HG03280 (cell line): ENCODE measurements around the gene CLMP.
A peak's percentile ranks its signal among the peaks of the same experiment; 100 is the strongest.
"Not testable (repeated sequence)": the region's sequence is repeated elsewhere in the genome, so short reads cannot be mapped to it uniquely, and the experiment has no call there.

Source experiments
- ATAC-seq: cut with Tn5 transposase; IDR thresholded peaks from one replicate; pipeline ENCODE4 v1.9.1; 2021; ENCODE audit warnings: mild to moderate bottlenecking, moderate library complexity; ENCODE audit not compliant: unreplicated experiment

Gene CLMP

DNA sequence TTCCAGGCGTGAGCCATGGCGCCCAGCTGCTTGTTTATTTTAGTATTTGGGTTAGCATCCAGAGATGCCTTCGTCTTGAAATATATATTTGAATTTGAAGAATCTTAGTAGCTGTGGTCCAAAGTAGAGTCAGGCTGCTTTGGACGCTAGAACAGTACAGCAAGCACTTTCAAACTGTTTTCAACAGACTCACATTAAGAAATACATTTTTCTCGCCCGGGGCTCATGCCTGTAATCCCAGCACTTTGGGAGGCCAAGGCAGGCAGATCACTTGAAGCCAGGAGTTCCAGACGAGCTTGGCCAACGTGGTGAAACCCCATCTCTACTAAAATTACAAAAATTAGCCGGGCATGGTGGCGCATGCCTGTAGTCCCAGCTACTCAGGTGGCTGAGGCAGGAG, 106.2 kb downstream of the CLMP start:
- ATAC-seq = not testable (repeated sequence)

DNA sequence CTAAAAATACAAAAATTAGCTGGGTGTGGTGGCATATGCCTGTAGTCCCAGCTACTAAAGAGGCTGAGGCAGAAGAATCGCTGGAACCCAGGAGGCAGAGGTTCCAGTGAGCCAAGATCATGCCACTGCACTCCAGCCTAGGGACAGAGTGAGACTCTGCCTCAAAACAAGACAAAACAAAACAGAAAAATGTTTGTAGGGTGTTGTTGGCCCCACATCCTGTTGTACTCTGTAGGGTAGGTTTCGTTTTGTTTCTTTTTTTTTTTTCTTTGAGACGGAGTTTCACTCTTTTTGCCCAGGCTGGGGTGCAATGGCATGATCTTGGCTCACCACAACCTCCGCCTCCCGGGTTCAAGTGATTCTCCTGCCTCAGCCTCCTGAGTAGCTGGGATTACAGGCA, 107.4 kb downstream of the CLMP start:
- ATAC-seq = peak; percentile 95

DNA sequence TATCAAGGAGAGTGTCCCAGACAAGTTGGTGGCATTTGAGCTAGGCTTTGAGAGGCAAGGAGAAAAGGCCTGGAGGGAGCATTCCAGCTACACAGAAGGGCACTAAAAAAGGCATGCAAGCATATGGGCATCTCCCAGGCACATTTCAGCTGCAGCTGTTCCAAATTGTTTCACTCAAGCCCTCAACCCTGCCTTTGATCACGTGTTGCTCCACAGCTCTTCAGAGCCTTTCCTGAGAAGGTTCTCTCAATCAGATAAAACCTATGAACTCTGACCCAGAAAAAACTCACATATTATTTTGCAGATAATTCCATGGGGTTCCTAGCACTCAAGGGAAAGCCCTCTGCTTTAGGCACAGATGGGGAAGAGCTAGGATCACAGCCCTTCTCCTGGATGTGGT, 108.7 kb downstream of the CLMP start:
- no peak for ATAC-seq

DNA sequence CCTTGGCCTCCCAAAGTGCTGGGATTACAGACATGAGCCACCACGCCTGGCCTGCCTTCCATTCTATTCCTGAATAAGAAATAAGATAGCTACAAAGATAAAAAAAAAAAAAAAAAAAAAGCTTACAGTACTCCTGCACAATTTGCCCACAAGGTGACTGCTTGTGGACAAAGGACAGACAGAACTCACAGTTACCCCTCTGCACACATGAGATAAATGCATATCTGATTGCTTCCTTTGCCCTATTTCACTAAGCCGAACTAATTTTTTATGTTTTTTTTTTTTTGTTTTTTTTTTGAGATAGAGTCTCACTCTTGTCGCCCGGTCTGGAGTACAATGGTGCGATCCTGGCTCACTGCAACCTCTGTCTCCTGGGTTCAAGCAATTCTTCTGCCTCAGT, 109.6 kb downstream of the CLMP start:
- ATAC-seq = no peak

DNA sequence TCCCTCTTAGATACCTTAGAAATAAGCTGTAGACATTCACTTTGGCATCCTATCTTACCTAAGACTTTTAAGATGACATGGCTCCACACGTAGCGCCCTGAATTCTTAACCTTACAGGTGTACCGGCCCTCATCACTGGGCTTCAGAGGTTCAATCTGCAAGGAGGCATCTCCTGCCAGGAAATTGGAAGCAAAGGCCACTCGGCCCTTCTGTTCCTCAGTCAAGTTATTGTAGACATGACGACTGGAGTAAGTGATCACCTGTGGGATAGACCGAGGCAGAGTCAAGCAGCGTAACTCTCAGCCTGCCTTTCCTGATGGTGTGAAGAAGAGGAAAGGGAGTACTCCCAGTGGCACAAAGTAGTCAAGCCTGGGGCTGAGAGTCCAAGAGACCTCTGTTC, 110.6 kb downstream of the CLMP start:
- no peak for ATAC-seq

DNA sequence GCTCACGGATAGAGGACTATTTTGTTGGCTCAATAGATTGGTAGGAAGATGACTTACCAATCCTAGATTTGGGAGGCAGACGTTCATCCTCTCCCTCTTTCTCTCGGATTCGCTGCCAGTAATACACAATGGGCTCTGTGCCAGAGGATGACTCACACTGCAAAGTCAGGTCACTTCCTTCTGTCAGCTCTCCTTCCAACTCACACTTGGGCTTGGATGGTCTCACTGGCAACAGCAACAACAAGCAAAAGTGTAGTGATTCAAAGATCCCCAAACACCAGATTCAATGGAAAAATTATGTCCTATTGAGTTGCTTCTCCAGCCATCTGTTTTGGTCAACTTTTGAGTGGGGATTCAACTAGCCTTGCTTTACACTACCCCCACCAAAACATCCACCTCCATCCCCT, 111.4 kb downstream of the CLMP start:
- ATAC-seq = no peak

DNA sequence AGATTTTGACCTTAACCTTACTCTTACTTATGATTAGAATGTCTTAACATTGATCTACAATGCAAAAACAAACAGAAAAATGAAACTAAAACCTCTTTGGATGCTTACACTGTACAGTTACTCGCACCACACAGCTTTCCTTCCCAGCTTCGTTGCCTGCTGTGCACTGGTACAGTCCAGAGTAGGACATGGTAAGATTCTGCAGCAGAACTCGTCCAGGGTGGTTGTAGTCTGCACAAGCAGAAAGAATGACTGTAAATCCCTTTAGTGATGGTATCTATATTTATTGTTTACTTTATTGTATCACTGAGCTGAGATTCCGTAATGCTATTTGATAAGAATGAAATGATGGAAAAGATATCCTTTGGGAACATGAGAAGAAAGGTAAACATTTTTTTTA, 112.1 kb downstream of the CLMP start:
- ATAC-seq = no peak

DNA sequence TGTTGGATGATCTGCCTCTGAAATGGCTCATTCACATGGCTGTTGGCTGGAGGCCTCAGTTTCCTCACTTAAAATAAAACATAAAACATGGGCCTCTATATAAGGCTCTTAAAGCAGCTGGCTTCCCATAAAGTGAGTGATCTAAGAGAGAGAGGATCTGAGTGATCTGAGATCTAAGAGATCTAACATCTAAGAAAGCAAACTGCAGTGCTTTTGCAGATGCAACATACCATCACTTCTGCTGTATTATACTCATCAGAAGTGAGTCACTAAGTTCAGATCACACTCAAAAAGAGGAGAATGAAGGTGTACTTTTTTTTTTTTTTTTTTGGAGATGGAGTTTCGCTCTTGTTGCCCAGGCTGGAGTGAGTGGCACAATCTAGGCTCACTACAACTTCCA, 115.0 kb downstream of the CLMP start:
- ATAC-seq = no peak

DNA sequence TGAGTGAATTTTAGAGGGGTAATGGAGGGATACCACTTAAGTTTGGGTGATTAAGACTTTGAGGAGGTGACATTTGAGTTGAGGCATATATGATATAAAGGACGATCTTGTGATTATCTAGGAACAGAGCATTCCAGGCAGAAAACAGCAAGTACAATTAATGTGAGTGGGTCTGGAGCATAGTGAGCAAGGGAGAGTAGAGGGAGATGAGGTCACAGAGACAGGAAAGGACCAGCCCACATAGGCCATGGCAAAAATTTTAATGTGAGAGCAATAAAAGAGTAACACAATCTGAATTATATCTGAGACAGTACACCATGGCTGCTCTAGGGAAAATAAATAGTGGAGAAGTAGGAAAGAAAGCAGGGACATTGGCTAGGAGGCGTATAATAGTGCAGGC, 118.6 kb downstream of the CLMP start:
- ATAC-seq = no peak

DNA sequence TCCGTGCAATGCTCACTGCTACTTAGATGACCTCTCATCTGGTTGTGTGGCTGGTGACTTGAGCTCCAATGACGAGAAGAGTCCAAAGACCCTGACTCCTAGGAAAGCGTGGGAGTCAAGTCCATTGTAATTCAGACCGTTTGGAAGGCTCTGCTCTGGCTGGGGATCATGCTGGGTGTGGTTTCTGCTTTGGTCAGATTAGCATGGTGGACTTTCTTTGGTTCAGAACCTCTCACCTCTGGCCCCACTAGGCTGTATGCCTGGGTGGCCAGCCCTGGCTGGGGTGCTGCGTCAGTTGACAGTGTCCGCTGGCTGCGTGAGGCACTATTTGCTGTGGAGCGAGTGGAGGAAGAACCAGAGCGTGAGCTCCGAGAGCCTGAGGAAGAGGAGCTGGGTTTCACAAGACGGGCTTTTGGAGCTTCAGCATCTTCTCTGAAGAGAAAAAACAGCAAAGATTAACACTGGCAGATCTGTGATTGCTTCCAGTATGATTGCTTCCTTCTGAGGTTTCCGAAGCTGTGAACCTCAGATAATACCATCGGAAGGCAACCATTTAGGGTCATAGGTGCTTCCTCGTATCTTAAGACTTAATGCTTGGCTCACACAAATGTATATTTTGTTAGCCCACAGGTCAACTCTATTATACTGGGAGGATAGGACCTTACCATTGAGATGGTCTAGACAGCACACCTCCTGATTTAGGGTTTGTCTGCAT, 121.5 kb downstream of the CLMP start:
- no peak for ATAC-seq

DNA sequence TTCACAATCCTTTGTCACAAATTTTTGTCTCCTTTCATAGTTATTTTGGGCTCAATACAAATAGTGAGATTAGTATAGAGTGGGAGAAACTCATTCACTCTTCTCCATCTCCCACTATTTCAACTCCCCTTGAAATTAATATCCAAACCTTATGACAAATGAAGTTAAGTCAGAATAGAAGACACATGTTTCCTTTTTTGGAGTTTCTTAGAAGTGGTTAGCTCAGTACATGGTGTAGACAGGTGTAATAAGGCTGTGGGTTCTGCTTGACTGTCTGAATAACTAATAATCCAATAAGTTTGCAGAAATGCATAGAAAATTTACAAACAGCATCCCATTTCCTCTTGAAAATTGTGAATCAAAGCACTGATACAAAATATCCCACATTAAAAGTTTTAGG, 122.3 kb downstream of the CLMP start:
- ATAC-seq = no peak

DNA sequence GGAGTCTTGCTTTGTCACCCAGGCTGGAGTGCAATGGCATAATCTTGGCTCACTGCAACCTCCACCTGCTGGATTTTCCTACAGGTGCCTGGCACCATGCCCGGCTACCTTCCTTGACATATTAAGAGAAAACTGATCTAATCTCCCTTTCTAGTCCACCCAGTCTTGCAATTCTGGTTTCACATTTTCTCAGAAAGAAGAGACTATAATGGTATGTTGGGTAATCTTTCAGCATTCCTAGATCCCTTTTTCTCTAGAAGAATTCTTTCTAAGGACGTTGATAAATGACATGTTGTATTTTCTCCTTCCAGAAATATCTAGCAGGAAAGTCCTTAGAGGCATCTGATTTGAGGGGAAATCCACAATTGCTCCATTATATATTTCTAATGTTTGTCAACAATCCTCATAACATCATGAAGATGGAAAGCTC, 122.7 kb downstream of the CLMP start:
- no peak for ATAC-seq

DNA sequence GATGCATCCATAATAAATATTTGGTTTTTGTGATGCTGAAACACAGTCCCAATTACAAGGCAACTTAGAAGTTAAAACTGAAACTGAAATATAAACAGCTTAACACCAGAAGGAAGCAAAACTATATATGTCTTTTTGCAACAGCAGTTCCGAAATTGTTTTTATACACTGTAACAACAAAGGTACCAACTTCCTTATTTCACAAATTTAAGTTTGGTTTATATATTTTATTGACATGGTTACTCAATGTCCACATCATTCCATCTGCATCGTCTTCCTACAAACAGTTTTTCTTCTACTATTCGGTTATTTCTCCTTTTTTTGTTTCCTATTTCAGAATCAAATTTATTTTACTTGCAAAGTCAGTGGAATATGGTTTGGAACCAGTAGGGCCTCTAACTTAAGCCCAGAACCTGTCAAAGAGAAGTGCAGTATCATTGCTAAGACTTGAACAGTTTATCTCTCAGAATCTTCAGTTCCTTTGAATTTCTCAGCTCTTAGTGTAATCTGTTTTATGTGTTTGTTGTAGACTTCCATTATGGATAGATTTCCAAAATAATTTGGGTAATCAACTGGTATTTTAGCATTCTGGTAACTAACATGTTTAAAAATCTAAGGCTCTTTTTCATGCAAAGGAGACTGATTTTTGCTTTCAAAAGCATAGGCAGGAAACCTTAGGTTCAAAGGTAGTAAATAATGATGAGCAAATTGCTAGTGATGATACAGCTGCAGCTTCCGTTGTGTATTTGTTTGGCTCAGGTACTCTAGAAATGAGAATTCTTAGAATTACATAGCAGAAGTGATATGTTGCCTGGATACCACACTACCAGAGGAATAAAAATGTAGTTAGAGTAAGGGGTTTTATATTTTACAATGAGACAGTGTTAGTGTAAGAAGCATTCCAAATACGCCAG, 124.9 kb downstream of the CLMP start:
- ATAC-seq = peak; percentile 72

DNA sequence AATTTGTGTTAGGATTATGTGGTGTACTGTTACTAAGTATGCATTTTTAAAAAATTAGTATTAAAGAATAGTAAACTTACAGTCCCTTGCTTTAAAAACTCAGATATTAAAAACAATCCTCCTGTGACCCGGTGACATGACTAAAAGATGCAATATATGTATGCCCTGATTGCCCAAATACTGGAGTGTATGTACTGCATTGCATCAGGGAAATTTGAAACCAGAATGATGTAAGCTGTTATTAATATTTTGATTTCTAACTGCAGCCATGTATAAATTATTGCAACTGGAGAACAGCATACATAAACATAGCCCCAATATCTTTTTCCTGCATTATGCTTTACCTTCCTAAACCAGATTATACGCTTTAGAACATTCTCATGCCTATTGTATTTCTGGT, 129.4 kb downstream of the CLMP start:
- no peak for ATAC-seq

DNA sequence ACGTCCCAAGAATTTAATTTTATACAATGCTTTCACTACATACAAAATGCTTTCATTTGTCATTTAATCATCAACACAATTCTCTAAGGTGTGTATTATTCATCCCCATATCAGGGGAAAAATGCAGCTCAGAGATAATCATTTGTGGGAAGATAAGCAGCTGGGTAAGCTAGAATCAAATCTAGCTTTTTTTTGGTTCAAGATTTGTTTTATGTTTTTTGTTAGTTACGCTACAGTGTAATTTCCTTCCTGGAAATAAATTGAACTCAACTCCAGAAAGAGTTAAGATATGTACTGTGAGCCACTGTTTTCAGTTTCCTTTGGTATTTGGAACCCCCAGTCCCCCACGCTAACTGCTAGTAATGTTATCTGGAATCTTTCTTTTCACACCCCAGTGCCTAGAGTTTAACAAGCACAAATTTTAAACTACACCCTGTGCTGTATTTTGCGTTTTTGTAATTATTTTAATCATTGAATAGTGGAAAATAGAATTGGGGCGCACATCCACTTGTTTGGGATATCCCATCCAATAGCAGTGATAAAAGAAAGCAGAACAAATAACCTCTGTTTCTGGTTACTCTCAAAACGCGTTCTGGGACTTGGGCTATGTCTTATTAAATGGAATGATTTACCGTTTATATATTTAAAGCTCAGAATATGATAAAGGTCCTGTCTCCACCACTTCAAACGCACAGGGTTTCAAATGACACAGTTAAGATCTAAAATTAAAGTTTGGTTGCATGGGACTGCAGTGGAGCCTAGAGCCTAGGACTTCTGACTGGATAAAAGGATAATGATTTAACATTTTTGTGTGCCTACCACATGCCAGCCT, 131.0 kb downstream of the CLMP start:
- ATAC-seq = no peak

DNA sequence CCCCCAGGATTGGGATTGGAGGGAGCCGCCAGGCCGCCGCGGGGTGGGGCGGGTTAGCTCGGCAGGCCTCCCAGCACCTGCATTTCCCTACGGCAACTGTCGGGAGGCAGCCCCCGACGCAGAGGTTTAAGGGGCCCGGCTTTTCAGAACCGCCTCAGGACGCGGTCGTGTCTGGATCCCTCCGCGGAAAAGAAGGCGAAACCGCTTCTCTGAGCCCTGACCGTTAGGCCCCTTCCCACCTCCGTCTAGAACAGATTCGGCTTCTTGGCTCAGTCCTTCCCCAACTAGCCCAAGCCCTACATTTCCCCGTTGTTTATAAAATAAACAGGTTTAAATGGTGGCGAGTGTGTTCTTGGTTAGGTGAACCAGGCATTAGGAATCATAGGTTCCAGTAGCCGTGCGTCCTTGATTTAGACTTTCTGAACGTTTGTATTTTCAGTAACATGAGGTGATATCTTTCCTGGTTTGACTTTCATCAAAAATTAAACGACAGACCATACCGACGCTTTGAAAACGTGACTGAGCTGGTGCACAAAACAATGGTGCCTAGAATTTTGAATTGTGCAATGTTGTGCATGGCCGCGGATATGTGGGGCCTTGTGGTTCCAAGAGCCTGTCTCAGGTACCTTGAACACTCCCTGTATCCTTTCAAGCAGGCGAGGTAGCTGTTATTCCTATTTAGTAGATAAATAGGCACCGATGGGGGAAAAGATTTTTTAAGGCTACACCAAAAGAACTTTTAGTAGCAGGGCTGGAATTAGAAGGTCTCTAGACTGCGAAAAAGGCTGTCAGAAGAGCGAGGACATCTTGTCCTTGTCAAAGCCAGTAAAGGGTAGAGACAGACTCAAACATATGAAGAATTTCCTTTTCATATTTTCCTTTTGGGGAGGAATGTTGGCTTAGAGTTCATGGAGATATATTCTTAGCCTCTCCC, 131.9 kb downstream of the CLMP start:
- ATAC-seq = no peak

DNA sequence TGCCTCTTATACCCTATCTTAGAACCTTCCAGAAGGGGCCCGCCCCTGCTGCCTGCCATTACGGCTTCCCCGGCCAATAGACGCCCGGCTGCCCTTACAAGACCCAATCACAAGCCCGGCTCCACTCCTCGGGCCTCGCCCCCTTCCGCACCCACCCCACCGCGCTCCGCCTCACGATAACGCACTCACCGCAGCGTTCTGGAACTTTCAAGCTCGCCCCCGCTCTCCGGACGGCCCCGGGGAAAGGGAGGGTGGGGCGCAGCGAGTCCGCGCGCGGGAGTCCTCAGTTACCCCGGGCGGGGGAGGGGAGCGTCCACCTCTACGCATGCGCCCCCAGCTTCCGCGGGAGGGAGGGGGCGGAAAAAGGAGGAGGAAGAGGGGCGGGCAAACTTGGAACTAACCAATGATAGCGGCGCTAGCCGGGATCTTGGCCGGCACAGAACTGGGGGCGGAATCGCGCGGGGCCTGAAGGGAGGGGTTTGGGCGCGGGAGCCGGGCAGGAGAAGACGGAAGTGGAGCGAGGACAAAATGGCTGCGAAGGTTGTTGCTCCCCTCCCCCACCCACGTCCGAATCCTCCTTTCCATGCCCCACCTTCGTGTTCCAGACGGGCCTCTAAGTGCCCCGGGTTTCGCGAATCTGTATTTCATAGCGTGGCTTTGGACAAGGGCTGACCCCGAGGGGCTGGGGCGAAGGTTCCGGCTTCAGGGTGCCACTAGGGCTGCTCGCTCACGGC, 132.7 kb downstream of the CLMP start:
- peak; percentile 85 for ATAC-seq

DNA sequence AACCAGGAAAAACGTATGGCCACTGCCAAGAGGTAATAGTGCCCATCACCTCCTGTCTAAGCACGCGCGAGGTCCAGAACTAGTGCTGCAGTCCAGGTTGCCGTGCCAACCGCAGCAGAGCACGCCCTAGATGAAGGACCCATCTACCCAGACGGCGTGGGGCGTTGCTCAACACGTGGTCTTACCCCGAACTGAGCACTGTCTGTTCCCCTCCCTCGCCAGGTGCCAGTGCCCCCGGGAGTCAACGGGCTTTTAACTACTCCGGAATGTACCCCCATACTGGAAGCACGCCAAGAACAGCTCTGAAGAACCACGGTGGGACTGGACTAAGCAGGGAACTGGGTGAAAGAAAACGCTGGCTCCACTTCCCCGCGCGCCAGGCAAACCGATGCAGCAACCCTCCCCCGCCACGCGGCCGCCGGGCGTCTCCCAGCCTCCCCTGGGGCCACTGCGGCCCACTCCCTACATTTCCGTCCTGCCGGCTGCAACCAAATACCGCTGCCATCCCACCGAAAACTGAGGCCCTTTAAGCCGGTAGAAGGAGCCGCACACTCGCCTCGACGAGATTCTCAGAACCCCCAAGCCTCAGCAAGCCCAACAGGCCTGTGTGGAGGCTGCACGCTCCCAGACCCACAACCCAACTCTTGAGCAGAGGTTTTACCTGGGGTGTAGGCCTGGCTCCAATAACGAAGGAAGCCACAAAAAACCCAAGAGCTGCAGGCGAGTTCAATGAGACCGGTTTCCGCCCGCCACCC, 133.5 kb downstream of the CLMP start, which contains the start of gene HSPA8:
Gene HSPA8, minus strand, starts transcription at position 734 of the 755 bp plus-strand sequence. CDS start 812 bp downstream, outside the sequence.
- peak; percentile 10 for ATAC-seq
